IPS-18c (cell line): ENCODE measurements around the gene TRPT1.

Experiments used
- H3K4me3 ChIP-seq: 2 replicates; pipeline ENCODE4 v1.7.0; 2013; ENCODE audit warnings: low read depth, mild to moderate bottlenecking, low read length, moderate library complexity; ENCODE audit not compliant: insufficient read depth
- H3K9me3 ChIP-seq: one replicate; pipeline ENCODE4 v1.6.1; 2013; ENCODE audit warnings: mild to moderate bottlenecking, low read length, moderate library complexity; ENCODE audit not compliant: control insufficient read depth, insufficient read depth

TRPT1 gene

DNA sequence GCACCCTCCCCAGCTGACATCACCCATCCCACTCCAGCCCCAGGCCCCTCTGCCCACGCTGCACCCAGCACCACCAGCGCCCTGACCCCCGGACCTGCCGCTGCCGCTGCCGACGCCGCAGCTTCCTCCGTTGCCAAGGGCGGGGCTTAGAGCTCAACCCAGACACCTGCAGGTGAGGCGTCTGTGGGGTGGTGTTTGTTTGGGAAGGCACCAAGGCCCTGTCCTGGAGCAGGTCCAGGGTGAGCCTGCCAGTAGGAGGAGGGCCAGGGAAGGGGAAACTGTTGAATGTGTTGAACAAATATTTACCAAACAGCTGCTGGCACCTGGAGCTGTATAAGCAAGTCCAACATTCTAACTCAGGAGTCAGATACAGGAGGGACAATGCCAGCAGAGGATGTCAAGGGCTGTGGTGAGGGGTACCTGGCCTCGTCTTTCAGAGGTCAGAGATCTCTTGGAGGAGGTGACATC is 11.5 kb upstream of the TRPT1 start:
- Histone ChIP-seq H3K4me3 (no peak overlapping the region), H3K9me3 (no peaks in the 10 kb centered on the region)

- H3K4me3 ChIP-seq: peak overlapping the region; percentile 64
- H3K9me3 ChIP-seq: no peaks in the 10 kb centered on the region
These were observed 9.6 kb upstream of the TRPT1 start for GRCh38 chr11:64235437-64236161.

DNA sequence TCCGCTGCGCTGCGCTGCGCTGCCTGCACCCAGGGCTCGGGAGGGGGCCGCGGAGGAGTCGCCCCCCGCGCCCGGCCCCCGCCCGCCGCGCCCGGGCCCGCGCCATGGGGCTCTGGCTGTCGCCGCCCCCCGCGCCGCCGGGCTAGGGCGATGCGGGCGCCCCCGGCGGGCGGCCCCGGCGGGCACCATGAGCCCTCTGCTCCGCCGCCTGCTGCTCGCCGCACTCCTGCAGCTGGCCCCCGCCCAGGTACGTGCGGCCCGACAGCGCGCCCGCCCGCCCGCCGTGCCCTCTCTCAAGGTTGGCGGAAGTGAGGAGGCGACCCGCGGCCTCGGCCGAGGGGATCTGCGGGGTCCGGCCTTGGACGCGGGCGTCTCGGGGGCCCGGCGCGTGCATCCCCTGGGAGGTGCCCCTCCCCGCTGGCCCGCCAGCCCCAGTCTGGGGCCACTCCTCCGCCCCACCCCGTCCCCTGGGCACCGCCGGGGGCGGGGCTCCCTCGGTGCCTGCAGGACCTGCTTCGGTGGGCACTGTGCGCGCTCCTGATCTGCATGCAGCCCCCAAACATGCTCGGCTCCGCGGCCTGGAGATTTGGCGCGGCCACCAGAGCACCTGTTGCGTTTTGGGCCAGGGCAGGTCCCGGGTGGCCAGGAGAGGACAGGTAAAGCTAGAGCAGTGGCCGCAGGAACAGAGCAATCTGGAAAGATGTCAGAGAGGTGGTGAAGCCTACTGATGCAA is 8.8 kb upstream of the TRPT1 start:
- Histone ChIP-seq H3K4me3 (peak overlapping the region; percentile 64), H3K9me3 (no peaks in the 10 kb centered on the region)

DNA sequence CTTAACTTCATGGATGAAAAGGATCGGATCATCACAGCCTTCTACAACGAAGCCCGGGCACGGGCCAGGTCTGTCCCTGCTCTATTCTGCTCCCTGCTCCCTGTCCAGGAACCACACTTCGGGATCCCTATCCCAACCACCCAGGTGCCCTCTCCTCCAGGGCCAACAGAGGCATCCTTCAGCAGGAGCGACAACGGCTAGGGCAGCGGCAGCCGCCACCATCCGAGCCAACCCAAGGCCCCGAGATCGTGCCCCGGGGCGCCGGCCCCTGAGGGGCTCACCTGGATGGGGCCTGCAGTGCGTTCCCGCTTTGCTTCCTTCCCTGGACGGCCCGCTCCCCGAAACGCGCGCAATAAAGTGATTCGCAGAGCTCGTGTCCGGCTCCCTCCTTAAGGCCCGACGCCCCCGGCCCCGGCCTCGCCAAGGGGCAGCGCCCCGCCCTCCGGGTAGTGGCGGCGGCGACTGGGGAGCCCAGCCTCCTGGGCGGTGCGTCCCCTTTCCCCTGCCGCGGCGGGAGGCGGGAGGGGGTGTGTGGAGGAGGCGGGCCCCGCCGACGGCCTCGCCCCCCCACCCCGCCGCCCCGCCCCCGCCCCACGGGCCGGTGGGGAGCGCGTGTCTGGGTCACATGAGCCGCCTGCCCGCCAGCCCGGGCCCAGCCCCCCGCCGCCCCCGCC is 8.1 kb upstream of the TRPT1 start, which contains the start of gene VEGFB:
Gene VEGFB (plus strand): TSS at position 672 of the 674 bp plus-strand sequence. CDS start 250 bp downstream, outside the sequence.
- peak within 1 kb of the TSS; percentile 64 for H3K4me3 ChIP-seq
- H3K9me3 ChIP-seq: no peaks in the 10 kb centered on the region

GRCh38 chr11:64232967-64233315 is 7.0 kb upstream of the TRPT1 start:
- no peaks in the 10 kb centered on the region for H3K9me3 ChIP-seq
- no peak overlapping the region for H3K4me3 ChIP-seq

GRCh38 chr11:64232182-64232966 is 6.4 kb upstream of the TRPT1 start:
- no peak overlapping the region for H3K4me3 ChIP-seq
- H3K9me3 ChIP-seq: no peaks in the 10 kb centered on the region

DNA sequence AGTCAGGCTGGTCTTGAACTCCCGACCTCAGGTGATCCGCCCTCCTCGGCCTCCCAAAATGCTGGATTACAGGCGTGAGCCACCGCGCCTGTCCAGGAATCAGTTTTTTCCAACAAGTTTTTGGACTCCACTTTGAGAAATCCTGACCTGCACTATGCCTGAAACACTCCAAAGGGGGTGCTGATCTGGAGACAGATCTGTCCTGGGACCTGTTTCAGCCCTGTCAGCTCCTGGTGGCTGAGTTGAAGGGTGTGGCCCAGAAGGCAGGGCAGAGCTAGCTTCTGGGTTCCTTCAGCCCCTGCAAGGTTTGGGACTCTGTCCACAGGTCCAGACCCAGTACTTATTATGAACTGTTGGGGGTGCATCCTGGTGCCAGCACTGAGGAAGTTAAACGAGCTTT is 5.6 kb upstream of the TRPT1 start:
- Histone ChIP-seq H3K4me3 (no peak overlapping the region), H3K9me3 (peaks cover 2% of the 10 kb centered on the region)

- Histone ChIP-seq H3K9me3 (peaks cover 2% of the 10 kb centered on the region), H3K4me3 (peak overlapping the region; percentile 64)
These were observed 5.0 kb upstream of the TRPT1 start for GRCh38 chr11:64230985-64231365.

DNA sequence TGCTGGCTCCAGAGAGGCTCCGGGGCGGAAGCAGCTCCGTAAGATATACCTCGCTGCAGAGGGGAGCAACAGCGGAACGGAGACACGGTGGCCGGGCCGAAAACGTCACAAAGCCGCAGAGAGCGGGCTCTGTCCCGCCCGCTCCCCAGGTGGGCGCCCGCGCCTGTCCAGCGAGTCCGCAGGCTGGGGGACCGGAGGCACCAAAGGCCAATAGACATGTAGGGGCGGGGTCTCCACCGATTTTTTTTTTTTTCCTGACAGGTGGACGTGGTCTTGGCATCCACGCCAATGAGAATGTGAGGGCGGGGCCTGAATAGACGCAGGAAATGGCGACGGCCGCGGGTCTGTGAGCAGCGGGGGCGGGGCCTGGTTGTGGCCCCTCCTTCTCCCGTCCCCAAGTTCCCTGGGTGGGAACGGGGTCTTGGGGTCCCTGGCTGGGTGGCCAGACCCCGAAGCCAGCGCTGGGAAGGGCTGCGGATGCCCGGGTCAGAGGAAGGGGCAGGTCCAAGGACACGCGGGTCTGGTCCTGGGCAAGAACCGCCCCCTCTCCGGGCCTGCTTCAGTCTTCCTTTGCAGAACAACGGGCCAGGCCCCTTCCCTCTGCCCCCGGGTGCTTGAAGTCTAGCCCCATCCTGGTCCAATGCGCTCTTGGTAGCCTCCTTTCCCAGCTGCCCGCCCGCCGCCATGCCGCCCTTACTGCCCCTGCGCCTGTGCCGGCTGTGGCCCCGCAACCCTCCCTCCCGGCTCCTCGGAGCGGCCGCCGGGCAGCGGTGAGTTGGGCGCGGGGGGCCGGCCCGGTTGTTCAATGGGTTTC is 4.4 kb upstream of the TRPT1 start, which contains the start of gene DNAJC4:
Gene DNAJC4 (plus strand): TSS at position 378 of the 814 bp plus-strand sequence. CDS start 307 bp downstream, at position 685.
- H3K4me3 ChIP-seq: peak within 1 kb of the TSS; percentile 64
- peaks cover 2% of the 10 kb centered on the region for H3K9me3 ChIP-seq

DNA sequence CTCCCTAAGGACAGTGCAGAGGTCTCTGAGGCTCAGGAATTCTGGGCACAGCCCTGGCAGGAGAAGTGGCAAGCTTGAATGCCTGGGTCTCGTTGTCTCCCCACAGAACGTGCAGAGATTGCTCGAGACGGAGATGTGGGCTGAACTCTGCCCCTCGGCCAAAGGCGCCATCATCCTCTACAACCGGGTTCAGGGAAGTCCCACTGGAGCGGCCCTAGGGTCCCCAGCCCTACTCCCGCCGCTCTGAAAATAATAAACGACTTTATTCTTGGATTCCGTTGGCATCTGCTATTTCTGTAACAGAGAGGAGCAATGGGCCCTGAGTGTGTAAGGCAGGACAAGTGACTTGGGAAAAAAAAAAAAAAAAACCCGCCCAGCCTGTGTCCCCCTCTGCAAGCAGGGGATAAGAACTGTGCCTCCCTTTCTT is 3.8 kb upstream of the TRPT1 start:
- Histone ChIP-seq H3K9me3 (peaks cover 2% of the 10 kb centered on the region), H3K4me3 (peak overlapping the region; percentile 64)

DNA sequence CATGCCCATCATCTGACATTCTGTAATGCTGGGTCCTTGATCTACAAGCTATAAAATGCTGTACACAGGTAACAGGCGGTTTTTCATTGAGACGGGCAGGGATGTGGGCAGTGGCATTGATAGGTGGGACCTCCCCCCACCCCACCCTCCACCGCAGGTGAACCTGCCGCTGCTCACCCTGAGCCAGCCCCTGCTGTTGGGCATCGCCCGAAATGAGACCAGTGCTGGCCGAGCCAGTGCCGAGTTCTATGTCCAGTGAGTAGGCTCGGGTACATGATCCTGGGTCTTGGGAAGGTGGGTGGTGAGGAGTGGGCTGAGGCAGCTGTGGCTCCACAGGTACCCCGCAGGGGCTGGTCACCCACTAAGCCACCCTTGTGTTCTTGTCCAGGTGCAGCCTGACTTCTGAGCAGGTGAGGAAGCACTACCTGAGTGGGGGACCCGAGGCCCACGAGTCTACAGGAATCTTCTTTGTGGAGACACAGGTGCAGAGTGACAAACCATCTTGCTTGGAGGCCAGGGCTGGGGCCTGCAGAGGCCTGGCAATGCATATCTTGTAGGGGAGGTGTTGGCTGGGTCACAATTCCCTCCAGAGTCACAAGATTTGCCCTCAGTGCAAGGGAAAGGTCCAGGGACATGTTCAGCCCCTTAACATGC is 3.2 kb upstream of the TRPT1 start:
- H3K9me3 ChIP-seq: peaks cover 2% of the 10 kb centered on the region
- H3K4me3 ChIP-seq: no peak overlapping the region

DNA sequence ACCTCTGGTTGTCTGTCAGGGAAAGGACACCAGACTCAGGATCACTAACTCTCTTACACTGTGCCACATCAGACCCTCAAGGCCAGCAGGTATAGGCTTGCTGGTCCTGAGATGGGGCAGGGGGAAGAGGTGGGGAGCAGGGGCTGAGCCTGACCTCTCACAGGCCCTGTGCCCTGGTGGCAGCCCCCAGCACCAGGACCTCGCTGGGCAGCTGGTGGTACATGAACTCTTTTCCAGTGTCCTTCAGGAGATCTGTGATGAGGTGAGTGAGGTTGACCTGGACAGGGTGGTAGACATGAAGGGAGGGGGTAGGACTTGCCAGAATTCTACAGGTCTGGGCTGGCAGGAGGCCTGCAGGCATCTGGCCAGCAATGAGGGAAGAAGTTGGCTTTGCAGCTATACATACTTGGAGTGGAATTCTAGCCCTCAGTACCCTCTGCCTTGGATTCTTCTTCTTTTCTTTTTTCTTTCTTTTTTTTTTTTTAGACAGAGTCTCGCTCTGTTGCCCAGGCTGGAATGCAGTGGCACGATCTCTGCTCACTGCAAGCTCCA is 1.5 kb upstream of the TRPT1 start:
- H3K9me3 ChIP-seq: peaks cover 5% of the 10 kb centered on the region
- H3K4me3 ChIP-seq: no peak overlapping the region; the same call in 1 of the 2 replicates

- H3K4me3 ChIP-seq: peak overlapping the region; percentile 93
- peaks cover 5% of the 10 kb centered on the region for H3K9me3 ChIP-seq
These were observed 593 bp upstream of the TRPT1 start for GRCh38 chr11:64226507-64227051.

DNA sequence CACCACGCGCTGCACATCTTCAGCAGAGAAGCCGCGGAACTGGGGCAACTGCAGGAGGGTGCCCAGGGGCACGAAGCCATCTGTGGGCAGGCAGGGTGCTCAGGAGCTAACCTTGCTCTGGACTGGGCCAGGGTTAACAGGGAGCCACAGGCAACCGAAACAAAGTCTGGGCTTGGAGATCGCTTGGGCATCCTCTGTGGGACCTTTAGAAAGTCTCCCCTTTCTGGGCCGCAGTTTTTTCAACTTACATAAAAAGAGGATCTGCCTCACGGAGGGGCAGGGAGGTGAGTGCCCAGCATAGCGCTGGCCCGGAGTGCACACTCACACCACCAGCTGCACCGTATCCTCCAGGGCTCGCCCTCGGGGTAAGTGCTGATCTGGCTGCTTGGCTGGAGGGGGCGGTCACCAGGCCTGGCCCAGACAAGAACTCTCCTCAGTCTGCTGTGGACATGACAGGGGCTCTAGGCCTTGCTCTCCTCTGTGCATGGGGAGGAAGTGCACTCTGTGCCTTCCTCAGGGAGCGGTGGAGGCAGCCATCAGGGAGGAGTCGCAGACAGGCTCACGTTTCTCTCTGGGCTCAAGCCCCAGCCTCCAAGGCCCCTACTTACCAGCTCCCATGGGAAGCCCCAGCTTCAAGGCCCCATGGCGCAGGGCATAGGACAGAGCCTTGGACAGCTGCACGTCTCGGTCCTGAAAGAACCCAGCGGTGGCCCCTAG is 937 bp downstream of the TRPT1 start:
- peak overlapping the region; percentile 93 for H3K4me3 ChIP-seq
- H3K9me3 ChIP-seq: peaks cover 5% of the 10 kb centered on the region
